ENCODE data around the gene TIMELESS.

DNA sequence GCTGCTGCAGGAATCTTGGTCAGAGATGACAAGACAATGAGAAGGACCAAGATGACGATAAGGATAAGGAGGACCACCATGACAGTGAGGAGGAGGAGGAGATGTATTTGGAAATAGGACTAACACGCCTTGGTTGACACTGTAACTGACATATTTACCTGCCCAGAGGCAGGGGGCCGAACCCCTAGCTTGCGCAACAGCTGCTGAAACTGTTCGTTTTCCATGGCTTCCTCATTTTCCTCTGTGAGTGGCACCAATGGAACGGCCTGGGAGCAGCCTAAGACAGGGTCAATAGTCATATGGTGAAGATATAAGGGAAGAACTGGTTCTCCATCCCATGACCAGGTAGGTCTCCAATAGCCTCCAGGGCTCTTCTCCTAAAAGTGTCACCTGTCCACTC is 28.8 kb downstream of the TIMELESS start:
- TF ChIP-seq, protein P1, sequence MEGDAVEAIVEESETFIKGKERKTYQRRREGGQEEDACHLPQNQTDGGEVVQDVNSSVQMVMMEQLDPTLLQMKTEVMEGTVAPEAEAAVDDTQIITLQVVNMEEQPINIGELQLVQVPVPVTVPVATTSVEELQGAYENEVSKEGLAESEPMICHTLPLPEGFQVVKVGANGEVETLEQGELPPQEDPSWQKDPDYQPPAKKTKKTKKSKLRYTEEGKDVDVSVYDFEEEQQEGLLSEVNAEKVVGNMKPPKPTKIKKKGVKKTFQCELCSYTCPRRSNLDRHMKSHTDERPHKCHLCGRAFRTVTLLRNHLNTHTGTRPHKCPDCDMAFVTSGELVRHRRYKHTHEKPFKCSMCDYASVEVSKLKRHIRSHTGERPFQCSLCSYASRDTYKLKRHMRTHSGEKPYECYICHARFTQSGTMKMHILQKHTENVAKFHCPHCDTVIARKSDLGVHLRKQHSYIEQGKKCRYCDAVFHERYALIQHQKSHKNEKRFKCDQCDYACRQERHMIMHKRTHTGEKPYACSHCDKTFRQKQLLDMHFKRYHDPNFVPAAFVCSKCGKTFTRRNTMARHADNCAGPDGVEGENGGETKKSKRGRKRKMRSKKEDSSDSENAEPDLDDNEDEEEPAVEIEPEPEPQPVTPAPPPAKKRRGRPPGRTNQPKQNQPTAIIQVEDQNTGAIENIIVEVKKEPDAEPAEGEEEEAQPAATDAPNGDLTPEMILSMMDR (IDR thresholded peaks at IDR 0.05; ENCODE audit: borderline replicate concordance, extremely low read depth, low read length, poor library complexity, severe bottlenecking) = no peak
- no peak for TF ChIP-seq EZH2 (IDR thresholded peaks at IDR 0.05; ENCODE audit: borderline replicate concordance, low read depth, low read length, severe bottlenecking)
